ENCODE measurements around the gene ADK.

Gene ADK

GRCh38 chr10:74752371-74753040 lies 601.5 kb downstream of the ADK start:
- no peak for ATAC-seq

- ATAC-seq, result no peak
Measured at GRCh38 chr10:74753442-74754211, 602.6 kb downstream of the ADK start.

GRCh38 chr10:74754381-74754821 lies 603.4 kb downstream of the ADK start:
- ATAC-seq, result no peak

- ATAC-seq, result no peak
Measured at GRCh38 chr10:74755273-74755672, 604.3 kb downstream of the ADK start.

Data from activated CD4-positive, CD25-positive, alpha-beta regulatory T cell treated with anti-CD3 and anti-CD28 coated beads, Interleukin-2, amount 50 U/mL, for 24 hours (primary cell).